ENCODE data around the gene TP73.

TP73 gene

GRCh38 chr1:3688356-3689137 lies 36.2 kb downstream of the TP73 start:
- DNase-seq (ENCODE audit: low read depth, low spot score) = no peak

GRCh38 chr1:3689138-3689750 lies 36.9 kb downstream of the TP73 start:
- DNase-seq (ENCODE audit: low read depth, low spot score) = no peak

DNA sequence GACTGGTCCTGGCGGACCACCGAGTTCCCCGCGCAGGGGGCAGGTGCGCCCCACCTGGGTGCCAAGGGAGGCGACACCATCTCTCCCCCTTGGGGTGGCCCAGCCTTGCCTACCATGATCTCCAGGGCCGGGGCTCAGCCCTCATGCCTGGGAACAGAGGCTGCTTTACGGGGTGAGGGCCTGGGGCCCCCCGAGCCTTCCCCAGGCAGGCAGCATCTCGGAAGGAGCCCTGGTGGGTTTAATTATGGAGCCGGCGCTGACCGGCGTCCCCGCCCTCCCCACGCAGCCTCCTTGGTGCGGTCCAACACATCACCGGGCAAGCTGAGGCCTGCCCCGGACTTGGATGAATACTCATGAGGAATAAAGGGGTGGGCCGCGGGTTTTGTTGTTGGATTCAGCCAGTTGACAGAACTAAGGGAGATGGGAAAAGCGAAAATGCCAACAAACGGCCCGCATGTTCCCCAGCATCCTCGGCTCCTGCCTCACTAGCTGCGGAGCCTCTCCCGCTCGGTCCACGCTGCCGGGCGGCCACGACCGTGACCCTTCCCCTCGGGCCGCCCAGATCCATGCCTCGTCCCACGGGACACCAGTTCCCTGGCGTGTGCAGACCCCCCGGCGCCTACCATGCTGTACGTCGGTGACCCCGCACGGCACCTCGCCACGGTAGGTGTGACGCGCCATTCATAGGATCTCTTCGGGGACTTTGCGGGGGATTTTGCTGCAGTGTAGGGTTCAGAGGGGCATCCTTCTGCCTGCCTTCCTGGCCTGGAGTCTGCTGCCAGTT lies 38.2 kb downstream of the TP73 start:
- no peak for DNase-seq (ENCODE audit: low read depth, low spot score)

DNA sequence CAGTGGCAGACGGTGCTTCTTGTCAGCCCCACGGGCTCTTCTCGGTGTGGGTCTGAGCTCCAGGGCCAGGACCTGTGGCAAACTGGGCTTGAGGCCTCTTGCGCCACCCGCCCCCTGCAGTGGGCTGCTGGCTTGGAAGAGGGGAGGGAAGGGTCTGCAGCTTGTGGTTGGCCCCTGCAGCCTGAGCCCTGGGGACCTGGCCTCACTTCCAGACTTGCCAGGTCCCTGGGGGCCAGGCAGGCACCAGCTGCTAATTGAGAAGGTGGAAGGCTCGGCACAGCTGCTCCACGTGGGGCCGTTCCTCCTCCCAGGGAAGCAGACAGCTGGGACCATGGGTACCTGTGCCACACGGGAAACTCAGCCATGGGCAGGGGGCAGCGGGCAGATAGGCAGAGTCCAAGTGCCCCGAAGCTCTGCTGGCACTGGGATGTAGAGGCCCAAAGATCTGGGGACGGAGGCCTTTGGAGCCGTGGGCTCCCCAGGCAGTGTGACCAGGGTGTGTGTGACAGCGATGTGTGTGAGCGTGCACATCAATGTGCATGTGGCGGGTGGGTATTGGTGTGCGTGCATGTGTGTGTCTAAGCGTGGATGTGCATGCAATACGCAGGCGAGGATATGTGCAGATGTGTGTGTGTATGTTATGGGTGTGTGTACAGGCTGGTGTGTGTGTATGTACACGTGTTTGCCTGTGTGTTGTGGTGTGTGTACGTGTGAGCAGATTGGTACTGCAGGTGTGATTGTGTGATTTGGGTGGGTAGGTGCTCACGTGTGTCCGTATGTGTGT lies 39.3 kb downstream of the TP73 start:
- no peak for DNase-seq (ENCODE audit: low read depth, low spot score)

GRCh38 chr1:3692598-3692997 lies 40.3 kb downstream of the TP73 start:
- no peak for DNase-seq (ENCODE audit: low read depth, low spot score)

DNA sequence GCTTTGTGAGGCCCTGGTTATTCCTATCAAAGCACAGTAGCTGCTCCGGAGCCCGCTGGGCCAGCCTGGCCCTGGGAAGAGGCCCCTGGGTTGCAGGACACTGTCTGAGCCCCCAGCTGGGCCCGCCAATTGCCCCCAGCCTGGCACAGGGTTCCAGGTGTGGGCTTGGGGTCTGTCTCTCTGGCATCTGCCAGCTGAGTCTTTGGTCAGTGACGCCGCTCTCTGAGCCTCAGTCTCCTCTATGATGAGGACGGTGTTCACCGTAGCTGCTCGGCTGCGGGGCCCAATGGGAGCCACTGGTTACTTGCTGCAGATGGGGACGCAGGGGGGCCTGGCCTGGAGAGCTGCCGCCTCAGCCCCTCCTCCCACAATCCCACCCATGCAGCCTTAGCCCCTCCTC lies 41.0 kb downstream of the TP73 start:
- no peak for DNase-seq (ENCODE audit: low read depth, low spot score)

DNA sequence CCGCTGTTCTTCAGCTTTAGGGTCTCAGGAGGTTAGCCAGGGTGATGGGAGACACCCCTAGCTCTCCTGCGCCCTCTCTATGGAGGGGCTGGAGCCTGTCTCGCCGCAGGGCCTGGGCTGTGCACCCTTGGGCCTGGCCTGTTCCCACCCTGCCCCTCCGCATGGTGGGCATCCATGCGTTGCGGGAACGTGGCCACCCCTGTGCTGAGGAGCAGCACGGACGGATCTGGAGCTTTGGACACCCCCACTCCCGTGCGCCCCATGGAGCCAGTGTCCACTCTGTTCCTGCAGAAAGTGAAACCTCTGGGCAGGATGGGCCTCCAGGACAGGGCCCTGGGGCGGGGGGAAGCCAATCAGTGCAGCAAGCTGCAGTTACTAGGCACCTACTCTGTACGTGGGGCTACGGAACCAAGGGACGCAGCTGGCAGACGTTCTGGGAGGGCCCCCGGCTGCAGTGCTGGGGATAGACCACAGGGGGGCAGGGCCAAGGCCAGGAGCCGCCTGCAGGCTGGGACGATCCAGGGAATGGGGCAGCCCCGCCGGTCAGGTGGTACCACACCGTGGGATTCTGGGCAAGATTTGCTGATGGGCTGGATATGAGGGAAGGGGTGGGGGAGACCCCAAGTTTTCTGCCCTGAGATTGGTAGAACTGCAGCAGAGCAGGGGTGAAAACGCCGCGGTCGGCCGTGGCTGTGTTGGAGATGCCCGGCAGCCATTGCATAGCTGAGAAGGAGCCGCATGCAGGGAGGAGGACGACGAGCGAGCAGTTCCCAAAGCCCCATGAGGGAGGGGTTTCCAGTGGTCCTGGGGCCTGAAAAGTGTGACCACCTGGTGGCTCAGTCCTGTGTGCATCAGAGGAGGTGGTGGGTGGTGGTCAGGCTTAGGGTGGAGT lies 43.3 kb downstream of the TP73 start:
- no peak for DNase-seq (ENCODE audit: low read depth, low spot score)

DNA sequence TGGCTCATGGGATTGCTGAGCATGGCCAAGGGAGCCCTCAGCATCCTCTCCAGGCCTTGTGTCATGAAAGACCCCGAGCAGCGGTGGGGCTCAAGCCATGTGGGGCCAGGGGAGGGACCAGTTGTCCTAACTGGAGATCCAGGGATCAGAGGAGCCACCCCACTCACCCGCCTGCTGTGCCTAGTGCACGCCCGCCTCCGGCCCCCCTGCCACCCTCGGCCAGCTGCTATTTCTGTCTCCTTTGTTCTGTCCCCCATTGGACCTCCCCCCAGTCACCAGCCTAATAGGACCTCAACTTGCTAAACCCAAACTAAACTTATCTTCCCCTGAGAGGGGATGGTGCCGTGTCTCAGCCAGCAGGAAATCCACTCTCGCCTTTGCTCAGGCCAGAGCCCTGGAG lies 44.4 kb downstream of the TP73 start:
- DNase-seq (ENCODE audit: low read depth, low spot score) = no peak

DNA sequence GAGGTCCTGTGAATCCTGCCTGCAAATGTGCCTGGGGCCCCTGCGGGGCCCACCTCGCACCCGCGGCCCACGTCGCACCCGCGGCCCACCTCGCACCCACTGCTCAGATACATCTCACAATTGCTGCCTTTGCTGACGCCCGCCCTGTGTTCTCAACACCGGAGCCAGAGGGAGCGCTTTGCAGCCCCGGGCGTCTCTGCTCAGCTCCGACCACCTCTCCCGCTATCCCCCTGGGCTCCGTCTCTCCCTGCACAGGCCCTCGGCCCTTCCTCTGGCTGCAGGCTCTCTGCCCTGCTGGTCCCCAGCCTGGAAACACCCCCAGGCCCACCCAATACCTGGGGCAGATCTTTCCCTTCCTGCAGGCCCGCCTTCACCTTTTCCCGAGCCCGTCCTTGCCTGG lies 44.8 kb downstream of the TP73 start:
- no peak for DNase-seq (ENCODE audit: low read depth, low spot score)

DNA sequence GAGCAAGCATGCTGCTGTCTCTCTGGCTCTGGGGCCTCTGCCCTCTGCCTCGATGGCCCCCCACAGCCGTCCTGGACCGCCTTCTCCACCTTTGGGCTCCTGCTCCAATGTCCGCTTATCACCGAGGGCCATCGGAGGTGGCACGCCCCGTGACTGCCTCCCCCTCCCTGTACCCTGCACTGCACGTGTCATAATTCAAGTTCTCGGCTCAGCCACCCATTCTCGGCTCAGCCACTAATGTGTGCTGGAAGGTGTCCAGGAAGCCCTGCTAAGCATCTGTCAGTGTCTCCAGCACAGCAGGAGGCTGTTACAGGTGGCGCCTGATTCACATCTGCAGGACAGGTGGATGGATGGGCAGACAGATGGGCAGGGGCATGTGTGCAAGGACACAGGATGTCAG lies 45.5 kb downstream of the TP73 start:
- DNase-seq (ENCODE audit: low read depth, low spot score) = no peak

- no peak for DNase-seq (ENCODE audit: low read depth, low spot score)
Observed at GRCh38 chr1:3698660-3699408, 46.5 kb downstream of the TP73 start.

DNA sequence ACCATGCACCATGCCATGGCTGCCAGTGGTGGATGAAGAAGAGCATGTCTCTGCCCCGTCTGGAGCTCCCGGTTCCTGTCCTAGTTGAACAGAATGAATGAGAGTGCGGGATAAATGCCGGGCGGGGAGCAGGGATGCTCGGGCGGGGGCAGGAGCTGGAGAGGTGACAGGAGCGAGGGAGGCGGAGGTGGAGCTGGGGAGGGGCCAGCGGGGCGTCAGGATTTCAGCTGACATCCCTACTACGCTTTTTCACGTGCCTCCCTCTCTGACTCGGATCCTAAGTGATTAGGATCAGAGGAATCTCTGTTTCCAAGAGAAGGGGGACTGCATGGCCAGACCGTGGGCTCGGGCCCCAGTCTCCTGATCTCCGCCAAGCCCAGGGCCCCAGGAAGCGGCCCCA lies 47.3 kb downstream of the TP73 start:
- no peak for DNase-seq (ENCODE audit: low read depth, low spot score)

DNA sequence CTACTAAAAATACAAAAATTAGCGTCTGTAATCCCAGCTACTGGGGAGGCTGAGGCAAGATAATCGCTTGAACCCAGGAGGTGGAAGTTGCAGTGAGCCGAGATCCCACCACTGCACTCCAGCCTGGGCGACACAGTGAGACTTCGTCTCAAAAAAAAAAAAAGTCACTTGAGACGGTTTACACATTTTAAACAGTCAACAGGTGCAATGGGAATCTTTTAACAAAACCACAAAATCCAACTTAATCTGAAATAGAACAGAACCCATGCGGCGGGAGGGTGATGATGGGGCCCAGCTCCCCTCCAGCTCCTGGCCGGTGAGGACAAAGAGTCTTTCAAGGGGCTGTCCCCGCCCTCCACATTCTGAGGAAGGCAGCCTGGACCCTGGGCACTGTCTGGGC lies 48.3 kb downstream of the TP73 start:
- no peak for DNase-seq (ENCODE audit: low read depth, low spot score)

DNA sequence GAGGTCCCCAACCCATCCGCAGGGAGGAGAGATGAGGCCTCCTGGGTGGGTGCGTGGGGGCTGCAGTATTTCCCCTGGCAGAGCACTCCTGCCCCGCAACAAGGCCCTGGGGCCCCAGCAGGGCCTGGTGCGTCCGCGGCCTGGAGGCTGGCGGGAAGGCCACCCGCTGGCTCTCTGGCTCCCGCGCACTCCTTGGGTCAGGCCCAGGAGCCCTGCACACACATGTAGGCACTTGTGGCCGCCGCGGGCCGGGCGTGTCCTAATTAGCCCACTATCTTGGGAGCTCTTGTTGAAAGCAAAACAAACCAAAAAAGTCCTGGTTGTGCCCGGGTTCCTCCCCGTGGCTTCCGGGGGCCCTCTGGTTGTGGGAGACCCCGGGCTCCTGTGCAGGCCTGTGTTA lies 50.2 kb downstream of the TP73 start:
- DNase-seq (ENCODE audit: low read depth, low spot score) = no peak

DNA sequence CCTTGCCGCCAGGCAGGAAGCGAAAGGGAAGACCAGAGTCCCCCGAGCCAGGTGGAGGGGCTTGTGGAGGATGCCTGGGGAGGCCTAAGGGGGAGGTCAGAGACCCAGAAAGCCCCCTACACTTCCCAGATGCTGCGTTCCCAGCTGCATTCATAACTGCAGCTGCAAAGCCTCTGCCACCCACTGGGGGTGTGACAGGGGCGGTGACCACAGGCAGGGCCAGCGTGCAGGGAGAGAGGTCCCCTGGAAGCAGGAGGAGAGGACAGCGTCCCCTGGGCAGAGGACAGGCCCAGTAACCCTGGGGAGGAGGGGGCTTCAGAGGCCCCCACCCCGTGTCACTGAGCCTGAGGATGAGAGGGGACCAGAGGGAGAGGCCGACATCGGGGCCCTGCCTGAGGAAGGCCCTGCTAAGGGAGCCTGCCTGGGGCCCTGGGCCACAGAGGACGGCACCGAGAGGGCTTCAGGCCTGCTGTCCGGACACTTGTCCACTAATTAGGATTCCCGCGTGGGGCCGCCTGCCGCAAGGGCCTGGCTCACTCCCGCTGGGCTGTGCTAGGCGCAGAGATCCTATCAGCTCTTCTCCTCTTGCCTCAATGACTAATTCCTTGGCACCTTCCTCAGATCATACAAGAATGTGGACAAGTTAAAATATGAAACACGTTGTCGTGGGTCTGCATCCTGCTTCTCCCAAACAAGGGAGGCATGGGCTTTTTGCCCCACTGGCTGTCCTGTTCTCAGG lies 50.8 kb downstream of the TP73 start:
- DNase-seq (ENCODE audit: low read depth, low spot score) = no peak

- no peak for DNase-seq (ENCODE audit: low read depth, low spot score)
Observed at GRCh38 chr1:3703786-3704371, 51.6 kb downstream of the TP73 start.

GRCh38 chr1:3705341-3705950 lies 53.1 kb downstream of the TP73 start:
- no peak for DNase-seq (ENCODE audit: low read depth, low spot score)

- no peak for DNase-seq (ENCODE audit: low read depth, low spot score)
Observed at GRCh38 chr1:3706651-3707297, 54.5 kb downstream of the TP73 start.

All from smooth muscle cell of the brain vasculature (primary cell).